ENCODE measurements around the gene TBC1D2B.

DNA sequence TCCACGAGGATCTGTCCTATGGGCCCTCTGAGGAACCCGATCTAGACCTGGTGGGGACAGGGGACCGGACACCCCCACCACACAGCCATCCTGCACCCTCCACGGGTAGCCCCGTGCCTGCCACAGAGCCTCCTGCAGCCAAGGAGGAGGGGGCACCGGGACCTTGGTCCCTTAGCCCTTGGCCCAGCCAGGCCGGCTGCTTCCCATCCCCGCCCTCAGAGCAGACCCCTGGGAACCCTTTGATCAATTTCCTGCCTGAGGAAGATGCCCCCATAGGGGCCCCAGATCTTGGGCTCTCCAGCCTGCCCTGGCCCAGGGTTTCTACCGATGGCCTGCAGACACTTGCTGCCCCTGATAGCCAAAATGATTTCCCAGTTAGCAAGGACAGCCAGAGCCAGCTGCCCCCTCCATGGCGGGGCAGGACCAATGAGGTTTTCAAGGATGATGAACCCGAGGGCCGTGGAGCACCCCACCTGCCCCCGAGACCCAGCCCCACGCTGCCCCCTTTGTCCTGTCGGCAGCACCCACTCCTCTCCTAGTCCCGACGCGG is 91.5 kb downstream of the TBC1D2B start:
- TF ChIP-seq, protein P1, sequence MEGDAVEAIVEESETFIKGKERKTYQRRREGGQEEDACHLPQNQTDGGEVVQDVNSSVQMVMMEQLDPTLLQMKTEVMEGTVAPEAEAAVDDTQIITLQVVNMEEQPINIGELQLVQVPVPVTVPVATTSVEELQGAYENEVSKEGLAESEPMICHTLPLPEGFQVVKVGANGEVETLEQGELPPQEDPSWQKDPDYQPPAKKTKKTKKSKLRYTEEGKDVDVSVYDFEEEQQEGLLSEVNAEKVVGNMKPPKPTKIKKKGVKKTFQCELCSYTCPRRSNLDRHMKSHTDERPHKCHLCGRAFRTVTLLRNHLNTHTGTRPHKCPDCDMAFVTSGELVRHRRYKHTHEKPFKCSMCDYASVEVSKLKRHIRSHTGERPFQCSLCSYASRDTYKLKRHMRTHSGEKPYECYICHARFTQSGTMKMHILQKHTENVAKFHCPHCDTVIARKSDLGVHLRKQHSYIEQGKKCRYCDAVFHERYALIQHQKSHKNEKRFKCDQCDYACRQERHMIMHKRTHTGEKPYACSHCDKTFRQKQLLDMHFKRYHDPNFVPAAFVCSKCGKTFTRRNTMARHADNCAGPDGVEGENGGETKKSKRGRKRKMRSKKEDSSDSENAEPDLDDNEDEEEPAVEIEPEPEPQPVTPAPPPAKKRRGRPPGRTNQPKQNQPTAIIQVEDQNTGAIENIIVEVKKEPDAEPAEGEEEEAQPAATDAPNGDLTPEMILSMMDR (IDR thresholded peaks at IDR 0.05 in 8 of 11, conservative IDR thresholded peaks at IDR 0.05 in 3 of 11) = no peak
- TF ChIP-seq POLR2AphosphoS5 (IDR thresholded peaks at IDR 0.05) (no peak), POLR2A (IDR thresholded peaks at IDR 0.05) (no peak)

Measured in spleen (tissue), 7 donors.